Endothelial cell of umbilical vein (primary cell): ENCODE measurements around the gene ABCA6. TPM values are rescaled to one million over a fixed set of nuclear protein-coding genes. Genes with fewer than 3 reads are reported as not detected.

Experiments
- BruUV-seq: library from RNA; stranded (reverse); fragments of 400-500 nt; replicated peaks from 2 replicates; lab custom pipeline; 2021; lab: Mats Ljungman, UMichigan
- CTCF ChIA-PET: fragments of 300-600, 350-600 bp; sonication (Branson Sonifier 250); formaldehyde crosslinking; loops from one replicate; lab custom pipeline; 2021; ENCODE audit warnings: antibody characterized with exemption, inconsistent platforms; lab: Charles Lee
- POLR2A ChIA-PET: fragments of 300-600, 350-600 bp; sonication (Branson Sonifier 250); formaldehyde crosslinking; loops from one replicate; lab custom pipeline; 2021; ENCODE audit warnings: antibody characterized with exemption, inconsistent platforms; lab: Charles Lee
- DNase-seq: peaks from one replicate; pipeline ENCODE4 v3.0.0-alpha.2; 2011; ENCODE audit warnings: low read depth, low spot score
- FAIRE-seq: peaks from 2 replicates; lab custom pipeline; 2011; peaks lifted over from hg19 to GRCh38; lab: Jason Lieb, UNC
- H2AFZ ChIP-seq: 2 replicates; pipeline ENCODE4 v1.6.0; 2012; ENCODE audit warnings: low read depth, low read length, control low read depth, inconsistent platforms
- H3K27ac ChIP-seq: 2 replicates; pipeline ENCODE4 v1.5.1; 2011; ENCODE audit warnings: low read depth, mild to moderate bottlenecking, control low read depth, low read length, moderate library complexity; ENCODE audit not compliant: insufficient read depth
- H3K27me3 ChIP-seq, 2 experiments: 2 replicates each; pipeline versions ENCODE4 v1.6.0 to v1.6.1; 2011; ENCODE audit warnings: low read length in 2 of 2, mixed read lengths in 1 of 2; ENCODE audit not compliant: control insufficient read depth in 2 of 2, insufficient read depth in 2 of 2
- H3K36me3 ChIP-seq, 2 experiments: 2 replicates in 1 of 2; 3 replicates in 1 of 2; pipeline ENCODE4 v1.5.1; 2011; ENCODE audit warnings: low read length in 2 of 2, mild to moderate bottlenecking in 1 of 2, moderate library complexity in 1 of 2; ENCODE audit not compliant: control insufficient read depth in 2 of 2, insufficient read depth in 2 of 2; ENCODE audit errors: extremely low read depth in 1 of 2
- H3K4me1 ChIP-seq: 3 replicates; pipeline ENCODE4 v1.5.1; 2011; ENCODE audit warnings: mild to moderate bottlenecking, low read length; ENCODE audit not compliant: control insufficient read depth, insufficient read depth; ENCODE audit errors: extremely low read depth
- H3K4me2 ChIP-seq: 2 replicates; pipeline ENCODE4 v1.6.1; 2011; ENCODE audit warnings: low read length, control low read depth, mixed read lengths; ENCODE audit not compliant: insufficient read depth
- H3K4me3 ChIP-seq, 3 experiments: fragments of 200-600 bp in 1 of 3; sonication (generic), shearing (Covaris generic) in 1 of 3; replicated peaks in 1 of 3; 2 replicates each; pipeline ENCODE4 v1.5.1; 2011 to 2016; ENCODE audit warnings: control low read depth in 3 of 3, low read length in 3 of 3, mild to moderate bottlenecking in 2 of 3, inconsistent platforms in 1 of 3, low read depth in 1 of 3, moderate library complexity in 1 of 3; ENCODE audit not compliant: insufficient read depth in 1 of 3
- H3K79me2 ChIP-seq: 2 replicates; pipeline ENCODE4 v1.6.0; 2012; ENCODE audit warnings: low read length, inconsistent platforms; ENCODE audit not compliant: control insufficient read depth, insufficient read depth
- H3K9ac ChIP-seq: replicated peaks from 2 replicates; pipeline ENCODE3; 2011; ENCODE audit warnings: low read length, control low read depth; ENCODE audit not compliant: insufficient read depth; ENCODE audit errors: extremely low read depth
- H3K9me1 ChIP-seq: replicated peaks from 3 replicates; pipeline ENCODE4 v1.6.0; 2011; ENCODE audit warnings: mild to moderate bottlenecking, low read length; ENCODE audit not compliant: control insufficient read depth, insufficient read depth; ENCODE audit errors: extremely low read depth
- H3K9me3 ChIP-seq: replicated peaks from 2 replicates; pipeline ENCODE4 v1.5.1; 2012; ENCODE audit warnings: low read length, inconsistent platforms; ENCODE audit not compliant: control insufficient read depth, insufficient read depth
- H4K20me1 ChIP-seq: replicated peaks from 2 replicates; pipeline ENCODE3; 2011; ENCODE audit warnings: mild to moderate bottlenecking, low read length; ENCODE audit not compliant: control insufficient read depth, insufficient read depth; ENCODE audit errors: extremely low read depth
- CTCF ChIP-seq, 2 donors: IDR thresholded peaks; 1 replicate in 1 of 2; 2 replicates in 1 of 2; pipeline ENCODE4 v1.5.1; 2011; ENCODE audit warnings: low read length in 2 of 2, mild to moderate bottlenecking in 2 of 2, moderate library complexity in 2 of 2, control low read depth in 1 of 2, inconsistent platforms in 1 of 2, low read depth in 1 of 2; ENCODE audit not compliant: insufficient read depth in 1 of 2; ENCODE audit errors: extremely low read depth in 1 of 2
- EZH2 ChIP-seq: IDR thresholded peaks from 2 replicates; pipeline ENCODE4 v1.6.1; 2012; ENCODE audit warnings: borderline replicate concordance, low read depth, mild to moderate bottlenecking, moderate library complexity, low read length, inconsistent platforms; ENCODE audit not compliant: severe bottlenecking
- FOS ChIP-seq: IDR thresholded peaks from 2 replicates; pipeline ENCODE4 v1.6.1; 2011; ENCODE audit warnings: mild to moderate bottlenecking, low read length, moderate library complexity, borderline replicate concordance; ENCODE audit not compliant: insufficient read depth
- GATA2 ChIP-seq: IDR thresholded peaks from 2 replicates; pipeline ENCODE4 v1.7.0; 2011; ENCODE audit warnings: low read depth, mild to moderate bottlenecking, moderate library complexity, mixed read lengths, low read length; ENCODE audit not compliant: insufficient read length, insufficient read depth
- JUN ChIP-seq: IDR thresholded peaks from 2 replicates; pipeline ENCODE4 v1.6.1; 2011; ENCODE audit warnings: borderline replicate concordance, low read depth; ENCODE audit not compliant: insufficient read length, insufficient read depth
- MAX ChIP-seq: IDR thresholded peaks from 2 replicates; pipeline ENCODE4 v1.6.1; 2011; ENCODE audit not compliant: insufficient read depth, insufficient read length
- MYC ChIP-seq: IDR thresholded peaks from one replicate; pipeline ENCODE4 v1.6.1; 2011; ENCODE audit warnings: mild to moderate bottlenecking, low read depth, low read length
- POLR2A ChIP-seq: IDR thresholded peaks from 2 replicates; pipeline ENCODE4 v1.6.1; 2012; ENCODE audit warnings: low read depth, mild to moderate bottlenecking, control low read depth, low read length
- POLR2AphosphoS5 ChIP-seq: IDR thresholded peaks from 2 replicates; pipeline ENCODE4 v1.6.1; 2012; ENCODE audit warnings: low read depth, mild to moderate bottlenecking, control low read depth, low read length, moderate library complexity; ENCODE audit not compliant: insufficient read depth
- dilution Hi-C: fragments of 300-500 bp; cut with MboI; formaldehyde crosslinking; loops from one replicate; pipeline ENCODE4 v1.15.0; 2019; ENCODE audit warnings: low sequenced_read_pairs; ENCODE audit not compliant: extremely low pct_ligation_motif_present
- intact Hi-C: fragments of 100-400 bp; cut with micrococcal nuclease; formaldehyde crosslinking; loops from one replicate; pipeline ENCODE4 v1.10.0; 2022
- polyA plus RNA-seq, 4 experiments: library from polyadenylated mRNA; depleted of rRNA in 3 of 4; stranded (reverse) in 3 of 4; unstranded in 1 of 4; fragments of >200 nt; gene quantifications; 2 replicates each; pipeline versions ENCODE4 v1.2.1 to v1.2.3, GENCODE V29; 2011 to 2012; ENCODE audit warnings: missing spikeins in 1 of 4
- total RNA-seq: library from RNA; stranded (reverse); gene quantifications from 2 replicates; pipeline ENCODE4 v1.2.3, GENCODE V29; 2021

The ABCA6 gene
- total and polyA plus RNA-seq, 2 donors (not counting 3 experiments of a cell fraction or from before 2014, with no cell fraction given): 11.3 to 30.5 TPM

- Histone ChIP-seq H3K27ac (no peak overlapping the region), H3K79me2 (no peaks in the 10 kb centered on the region), H3K9me3 (no peaks in the 10 kb centered on the region), H3K9me1 (no peaks in the 10 kb centered on the region), H3K36me3 (no peaks in the 10 kb centered on the region), H4K20me1 (no peaks in the 10 kb centered on the region), H2AFZ (no peak overlapping the region), H3K9ac (no peak overlapping the region), H3K4me3 (no peak overlapping the region), H3K4me1 (peaks cover 3% of the 10 kb centered on the region), H3K27me3 (no peaks in the 10 kb centered on the region), H3K4me2 (no peak overlapping the region)
- no peak for TF ChIP-seq EZH2
- TF ChIP-seq FOS: no peak
- TF ChIP-seq POLR2AphosphoS5: no peak
- no peak for TF ChIP-seq MYC
- TF ChIP-seq POLR2A: no peak
- no peak for TF ChIP-seq CTCF (IDR thresholded peaks at IDR 0.05; ENCODE audit: extremely low read depth in 1 of 2, insufficient read depth in 1 of 2, low read depth in 1 of 2, low read length in 2 of 2)
- no peak for TF ChIP-seq MAX
- no peak for TF ChIP-seq JUN
- no peak for TF ChIP-seq GATA2
- DNase-seq (peak; percentile 55), FAIRE-seq (no peak)
- POLR2A ChIA-PET: no interaction called here
- no TSS peak for BruUV-seq
- CTCF ChIA-PET: no interaction called here
- dilution Hi-C loops (no loop called here), intact Hi-C loops (no loop called here)
Measured at GRCh38 chr17:69061721-69062556, 79.8 kb downstream of the ABCA6 start.
